VCaP (cell line): ENCODE measurements around the gene PATL2.
"Not testable (repeated sequence)": the region's sequence is repeated elsewhere in the genome, so short reads cannot be mapped to it uniquely, and the experiment has no call there.

Experiments
- H3K27ac ChIP-seq: fragments of 450-650 bp; 2 replicates; pipeline ENCODE4 v1.5.1; 2017
- TF ChIP-seq, protein P1 (sequence below): fragments of 450-650 bp; conservative IDR thresholded peaks from 2 replicates; pipeline ENCODE4 v1.5.1; 2017; ENCODE audit warnings: mild to moderate bottlenecking, moderate library complexity

Gene PATL2

GRCh38 chr15:44720460-44721176, 9.5 kb upstream of the PATL2 start:
- H3K27ac ChIP-seq, result no peak overlapping the region
- TF ChIP-seq, protein P1, sequence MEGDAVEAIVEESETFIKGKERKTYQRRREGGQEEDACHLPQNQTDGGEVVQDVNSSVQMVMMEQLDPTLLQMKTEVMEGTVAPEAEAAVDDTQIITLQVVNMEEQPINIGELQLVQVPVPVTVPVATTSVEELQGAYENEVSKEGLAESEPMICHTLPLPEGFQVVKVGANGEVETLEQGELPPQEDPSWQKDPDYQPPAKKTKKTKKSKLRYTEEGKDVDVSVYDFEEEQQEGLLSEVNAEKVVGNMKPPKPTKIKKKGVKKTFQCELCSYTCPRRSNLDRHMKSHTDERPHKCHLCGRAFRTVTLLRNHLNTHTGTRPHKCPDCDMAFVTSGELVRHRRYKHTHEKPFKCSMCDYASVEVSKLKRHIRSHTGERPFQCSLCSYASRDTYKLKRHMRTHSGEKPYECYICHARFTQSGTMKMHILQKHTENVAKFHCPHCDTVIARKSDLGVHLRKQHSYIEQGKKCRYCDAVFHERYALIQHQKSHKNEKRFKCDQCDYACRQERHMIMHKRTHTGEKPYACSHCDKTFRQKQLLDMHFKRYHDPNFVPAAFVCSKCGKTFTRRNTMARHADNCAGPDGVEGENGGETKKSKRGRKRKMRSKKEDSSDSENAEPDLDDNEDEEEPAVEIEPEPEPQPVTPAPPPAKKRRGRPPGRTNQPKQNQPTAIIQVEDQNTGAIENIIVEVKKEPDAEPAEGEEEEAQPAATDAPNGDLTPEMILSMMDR, result no peak

DNA sequence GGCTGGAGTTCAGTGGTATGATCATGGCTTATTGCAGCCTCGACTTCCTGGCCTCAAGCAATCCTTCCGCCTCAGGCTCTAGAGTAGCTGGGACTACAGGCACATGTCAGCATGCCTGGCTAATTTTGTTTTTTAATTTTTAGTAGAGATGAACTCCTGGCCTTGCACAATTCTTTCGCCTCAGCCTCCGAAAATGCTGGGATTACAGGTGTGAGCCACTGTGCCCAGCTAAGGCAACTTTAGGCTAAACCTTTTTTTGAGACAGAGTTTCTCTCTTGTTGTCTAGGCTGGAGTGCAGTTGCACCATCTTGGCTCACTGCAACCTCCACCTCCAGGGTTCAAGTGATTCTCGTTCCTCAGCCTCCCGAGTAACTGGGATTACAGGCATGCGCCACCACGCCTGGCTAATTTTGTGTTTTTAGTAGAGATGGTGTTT, 8.9 kb upstream of the PATL2 start:
- not testable (repeated sequence) for H3K27ac ChIP-seq

DNA sequence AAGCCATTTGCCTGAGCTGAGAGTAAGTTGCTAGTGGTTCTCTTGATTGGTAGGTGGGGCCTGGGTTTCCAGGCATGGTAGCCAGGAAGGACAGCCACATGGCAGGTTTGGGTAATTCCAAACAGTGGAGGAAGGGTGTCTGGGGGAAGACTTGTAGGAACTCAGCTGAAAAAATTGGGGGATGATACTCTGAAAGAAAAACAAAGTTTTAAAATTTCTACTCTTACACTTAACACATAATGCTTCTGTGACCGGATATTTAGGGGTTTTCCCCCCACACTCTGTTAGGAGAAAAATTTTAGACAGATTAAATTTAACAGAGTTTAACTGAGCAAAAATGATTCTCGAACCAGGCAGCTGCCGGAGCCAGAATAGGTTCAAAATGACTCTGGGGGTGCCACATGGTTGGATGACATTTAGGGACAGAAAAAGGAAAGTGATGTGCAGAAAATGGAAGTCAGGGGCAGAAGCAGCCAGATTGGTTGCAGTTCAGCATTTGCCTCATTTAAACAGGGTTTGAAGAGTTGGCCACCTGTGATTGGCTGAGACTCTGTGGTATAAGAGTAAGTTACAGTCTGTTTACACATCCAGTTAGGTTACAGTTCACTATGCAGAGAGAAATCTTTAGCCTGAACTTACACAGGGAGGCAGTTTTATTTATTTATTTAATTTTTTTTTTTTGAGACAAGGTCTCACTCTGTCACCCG, 8.3 kb upstream of the PATL2 start:
- TF ChIP-seq, protein P1, result no peak
- no peak overlapping the region for H3K27ac ChIP-seq

- no peak overlapping the region for H3K27ac ChIP-seq
- TF ChIP-seq, protein P1, result no peak
Measured at GRCh38 chr15:44718927-44719292, 7.8 kb upstream of the PATL2 start.

GRCh38 chr15:44718180-44718926, 7.2 kb upstream of the PATL2 start:
- no peak overlapping the region for H3K27ac ChIP-seq
- TF ChIP-seq, protein P1, result no peak

DNA sequence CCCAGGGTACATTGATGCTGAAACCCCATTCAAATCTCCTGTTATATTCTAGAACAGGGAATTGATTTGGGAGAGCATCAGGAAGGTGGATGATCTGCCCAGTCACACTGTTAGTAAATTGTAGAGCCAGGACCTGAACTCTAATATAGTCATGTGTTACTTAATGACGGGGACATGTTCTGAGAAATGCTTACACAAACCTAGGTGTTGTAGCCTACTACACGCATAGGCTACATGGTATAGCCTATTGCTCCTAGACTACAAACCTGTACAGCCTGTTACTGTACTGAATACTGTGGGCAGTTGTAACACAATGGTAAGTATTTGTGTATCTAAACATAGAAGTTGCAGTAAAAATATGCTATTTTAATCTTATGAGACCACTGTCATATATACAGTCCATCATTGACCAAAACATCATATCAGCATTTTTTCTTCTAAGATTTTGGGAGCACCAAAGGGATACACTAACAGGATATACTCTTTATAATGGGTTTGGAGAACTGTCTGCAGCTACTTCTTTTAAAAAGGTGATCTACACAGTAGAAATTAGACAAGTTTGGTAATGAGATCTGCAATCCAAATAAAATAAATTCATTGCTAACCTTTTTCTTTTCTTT, 6.0 kb upstream of the PATL2 start:
- no peak overlapping the region for H3K27ac ChIP-seq
- TF ChIP-seq, protein P1, result no peak

GRCh38 chr15:44715797-44716334, 4.7 kb upstream of the PATL2 start:
- H3K27ac ChIP-seq, result no peak overlapping the region
- TF ChIP-seq, protein P1, result no peak
